NT2/D1 (cell line): Measurements from ENCODE around the gene RASSF7.

Experiments
- SUZ12 ChIP-seq: IDR thresholded peaks from 2 replicates; pipeline ENCODE4 v1.6.1; 2011; ENCODE audit not compliant: insufficient read length, insufficient read depth; ENCODE audit errors: extremely low read depth
- YY1 ChIP-seq: IDR thresholded peaks from 2 replicates; pipeline ENCODE4 v1.6.1; 2011; ENCODE audit not compliant: insufficient read length, insufficient read depth
- ZNF274 ChIP-seq: IDR thresholded peaks from 2 replicates; pipeline ENCODE4 v1.6.1; 2011; ENCODE audit warnings: mild to moderate bottlenecking, low read depth, low read length

- TF ChIP-seq ZNF274: no peak
- TF ChIP-seq SUZ12: no peak
- TF ChIP-seq YY1: no peak
These were observed 15.4 kb downstream of the RASSF7 start, which contains the start of gene PHRF1 for GRCh38 chr11:575996-576768.
